ENCODE measurements around the gene GINS2.

GINS2 gene

DNA sequence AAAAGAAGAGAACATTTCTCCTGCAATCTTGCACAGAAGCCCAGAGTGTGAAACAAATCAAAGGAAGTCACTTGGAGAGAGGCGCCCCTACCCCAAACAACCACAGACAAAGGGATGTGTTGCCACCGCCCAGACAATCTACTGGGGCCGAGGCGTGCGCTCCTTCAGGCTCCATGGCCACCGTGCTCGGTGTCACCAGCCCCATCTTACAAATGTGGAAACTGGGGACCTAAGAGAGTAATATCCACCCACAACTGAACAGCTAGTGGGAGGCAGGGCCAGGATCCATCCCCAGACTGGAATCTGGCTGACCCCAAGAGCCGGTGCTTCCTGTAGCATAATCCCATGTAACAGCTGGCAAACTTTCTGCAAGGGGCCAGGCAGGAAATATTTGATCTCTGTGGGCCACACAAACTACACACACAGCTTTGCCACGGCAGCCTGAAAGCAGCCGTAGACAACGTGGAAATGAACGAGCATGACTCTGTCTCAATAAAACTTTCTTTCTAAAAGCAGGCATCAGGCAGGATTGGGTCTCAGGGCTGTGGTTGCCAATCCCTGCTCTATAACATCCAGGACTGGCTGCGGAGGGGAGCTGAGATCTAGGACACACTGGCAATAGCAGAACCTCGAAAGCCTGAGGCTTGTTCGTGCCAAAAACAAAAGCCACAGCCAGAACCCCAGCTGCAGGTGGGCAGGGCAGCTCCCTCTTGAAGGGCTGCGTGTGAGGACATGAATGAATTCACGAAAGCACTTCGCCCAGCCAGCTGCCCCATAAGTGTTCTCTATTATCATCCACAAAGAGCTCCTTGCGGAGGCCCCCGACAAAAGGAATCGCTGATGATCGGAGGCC lies 26.6 kb upstream of the GINS2 start:
- no peaks in the 10 kb centered on the region for H3K36me3 ChIP-seq (ENCODE audit: insufficient read depth, low read length)
- no peaks in the 10 kb centered on the region for H3F3A ChIP-seq (ENCODE audit: low read depth)
- H3K4me1 ChIP-seq (ENCODE audit: insufficient read depth, low read length, poor library complexity, severe bottlenecking): peaks cover 15% of the 10 kb centered on the region
- TF ChIP-seq, protein P1, sequence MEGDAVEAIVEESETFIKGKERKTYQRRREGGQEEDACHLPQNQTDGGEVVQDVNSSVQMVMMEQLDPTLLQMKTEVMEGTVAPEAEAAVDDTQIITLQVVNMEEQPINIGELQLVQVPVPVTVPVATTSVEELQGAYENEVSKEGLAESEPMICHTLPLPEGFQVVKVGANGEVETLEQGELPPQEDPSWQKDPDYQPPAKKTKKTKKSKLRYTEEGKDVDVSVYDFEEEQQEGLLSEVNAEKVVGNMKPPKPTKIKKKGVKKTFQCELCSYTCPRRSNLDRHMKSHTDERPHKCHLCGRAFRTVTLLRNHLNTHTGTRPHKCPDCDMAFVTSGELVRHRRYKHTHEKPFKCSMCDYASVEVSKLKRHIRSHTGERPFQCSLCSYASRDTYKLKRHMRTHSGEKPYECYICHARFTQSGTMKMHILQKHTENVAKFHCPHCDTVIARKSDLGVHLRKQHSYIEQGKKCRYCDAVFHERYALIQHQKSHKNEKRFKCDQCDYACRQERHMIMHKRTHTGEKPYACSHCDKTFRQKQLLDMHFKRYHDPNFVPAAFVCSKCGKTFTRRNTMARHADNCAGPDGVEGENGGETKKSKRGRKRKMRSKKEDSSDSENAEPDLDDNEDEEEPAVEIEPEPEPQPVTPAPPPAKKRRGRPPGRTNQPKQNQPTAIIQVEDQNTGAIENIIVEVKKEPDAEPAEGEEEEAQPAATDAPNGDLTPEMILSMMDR (conservative IDR thresholded peaks at IDR 0.05; ENCODE audit: low read length): no peak
- TF ChIP-seq EZH2phosphoT487 (IDR thresholded peaks at IDR 0.05; ENCODE audit: borderline replicate concordance): no peak
- no peaks in the 10 kb centered on the region for H3K79me2 ChIP-seq (ENCODE audit: insufficient read depth, low read length)
- H4K20me1 ChIP-seq (ENCODE audit: insufficient read depth, low read length, poor library complexity, severe bottlenecking): no peaks in the 10 kb centered on the region
- no peaks in the 10 kb centered on the region for H3K9me2 ChIP-seq (replicated peaks; ENCODE audit: low read depth, low read length)
- H2AFZ ChIP-seq (ENCODE audit: low read length): peak overlapping the region; percentile 68
- peak overlapping the region; percentile 13 for H3K4me3 ChIP-seq (ENCODE audit: low read length, poor library complexity, severe bottlenecking)
- H3K9ac ChIP-seq (ENCODE audit: low read depth, low read length, poor library complexity, severe bottlenecking): no peak overlapping the region
- H3K27me3 ChIP-seq (ENCODE audit: insufficient read depth, low read length, poor library complexity, severe bottlenecking): no peaks in the 10 kb centered on the region
- peak overlapping the region; percentile 52 for H3K4me2 ChIP-seq (ENCODE audit: low read depth, low read length, poor library complexity, severe bottlenecking)
- no peaks in the 10 kb centered on the region for H3K9me3 ChIP-seq (ENCODE audit: insufficient read depth, low read depth, low read length)

DNA sequence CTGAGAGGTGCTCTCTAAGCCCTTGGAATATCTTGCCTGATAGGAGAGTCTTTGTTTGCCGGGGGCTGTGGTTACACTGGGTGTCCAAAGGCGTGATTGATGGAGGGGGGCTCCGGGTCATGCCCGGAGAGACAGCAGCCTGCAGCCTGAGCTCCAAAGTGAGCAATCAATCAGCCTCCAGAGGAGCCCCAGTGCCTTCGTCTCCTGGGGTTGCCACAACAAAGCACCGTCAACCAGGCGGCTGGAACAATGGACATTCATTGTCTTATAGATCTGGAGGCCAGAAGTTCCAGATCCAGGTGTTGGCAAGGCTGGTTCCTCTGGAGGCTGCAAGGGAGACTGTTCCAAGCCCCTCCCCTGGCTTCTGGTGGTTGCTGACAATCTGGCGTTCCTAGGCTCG lies 24.0 kb upstream of the GINS2 start:
- no peak for TF ChIP-seq EZH2phosphoT487 (IDR thresholded peaks at IDR 0.05; ENCODE audit: borderline replicate concordance)
- TF ChIP-seq, protein P1 (conservative IDR thresholded peaks at IDR 0.05; ENCODE audit: low read length): no peak
- no peak overlapping the region for H2AFZ ChIP-seq (ENCODE audit: low read length)
- no peaks in the 10 kb centered on the region for H4K20me1 ChIP-seq (ENCODE audit: insufficient read depth, low read length, poor library complexity, severe bottlenecking)
- no peak overlapping the region for H3K4me2 ChIP-seq (ENCODE audit: low read depth, low read length, poor library complexity, severe bottlenecking)
- no peaks in the 10 kb centered on the region for H3F3A ChIP-seq (ENCODE audit: low read depth)
- no peak overlapping the region for H3K9ac ChIP-seq (ENCODE audit: low read depth, low read length, poor library complexity, severe bottlenecking)
- H3K9me2 ChIP-seq (replicated peaks; ENCODE audit: low read depth, low read length): no peaks in the 10 kb centered on the region
- H3K9me3 ChIP-seq (ENCODE audit: insufficient read depth, low read depth, low read length): no peaks in the 10 kb centered on the region
- no peaks in the 10 kb centered on the region for H3K36me3 ChIP-seq (ENCODE audit: insufficient read depth, low read length)
- no peaks in the 10 kb centered on the region for H3K79me2 ChIP-seq (ENCODE audit: insufficient read depth, low read length)
- no peak overlapping the region for H3K4me3 ChIP-seq (ENCODE audit: low read length, poor library complexity, severe bottlenecking)
- H3K27me3 ChIP-seq (ENCODE audit: insufficient read depth, low read length, poor library complexity, severe bottlenecking): no peaks in the 10 kb centered on the region
- peaks cover 15% of the 10 kb centered on the region for H3K4me1 ChIP-seq (ENCODE audit: insufficient read depth, low read length, poor library complexity, severe bottlenecking)

DNA sequence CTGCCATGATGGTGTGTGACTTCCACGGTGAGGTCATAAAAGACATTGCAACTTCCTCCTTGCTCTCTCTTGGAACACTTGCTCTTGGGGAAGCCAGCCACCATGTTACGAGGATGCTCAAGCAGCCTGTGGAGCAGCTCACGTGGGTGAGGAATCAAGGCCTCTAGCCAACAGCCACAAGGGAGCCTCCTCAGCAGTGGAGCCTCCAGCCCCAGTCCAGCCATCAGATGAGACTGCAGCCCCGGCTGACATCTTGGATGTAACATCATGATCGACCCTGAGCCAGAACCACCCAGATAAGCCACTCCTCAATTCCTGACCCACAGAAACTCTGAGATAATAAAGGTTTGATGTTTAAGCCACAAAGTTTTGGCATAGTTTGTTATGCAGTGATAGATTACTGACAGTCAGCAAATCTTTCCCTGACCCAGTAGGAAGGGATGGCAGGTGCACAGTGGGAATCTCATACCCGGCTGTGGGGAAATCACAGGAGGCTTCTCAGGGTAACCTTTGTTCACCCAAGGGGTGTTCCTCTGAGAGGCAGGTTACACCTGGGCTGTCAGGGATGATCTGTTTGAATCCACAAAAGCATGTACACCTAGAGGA lies 23.3 kb upstream of the GINS2 start:
- H3K4me3 ChIP-seq (ENCODE audit: low read length, poor library complexity, severe bottlenecking): no peak overlapping the region
- H2AFZ ChIP-seq (ENCODE audit: low read length): no peak overlapping the region
- H3K9me3 ChIP-seq (ENCODE audit: insufficient read depth, low read depth, low read length): no peaks in the 10 kb centered on the region
- no peak overlapping the region for H3K4me2 ChIP-seq (ENCODE audit: low read depth, low read length, poor library complexity, severe bottlenecking)
- no peaks in the 10 kb centered on the region for H3K36me3 ChIP-seq (ENCODE audit: insufficient read depth, low read length)
- H3F3A ChIP-seq (ENCODE audit: low read depth): no peaks in the 10 kb centered on the region
- H3K27me3 ChIP-seq (ENCODE audit: insufficient read depth, low read length, poor library complexity, severe bottlenecking): no peaks in the 10 kb centered on the region
- H4K20me1 ChIP-seq (ENCODE audit: insufficient read depth, low read length, poor library complexity, severe bottlenecking): no peaks in the 10 kb centered on the region
- H3K4me1 ChIP-seq (ENCODE audit: insufficient read depth, low read length, poor library complexity, severe bottlenecking): peaks cover 15% of the 10 kb centered on the region
- no peaks in the 10 kb centered on the region for H3K79me2 ChIP-seq (ENCODE audit: insufficient read depth, low read length)
- TF ChIP-seq, protein P1 (conservative IDR thresholded peaks at IDR 0.05; ENCODE audit: low read length): no peak
- TF ChIP-seq EZH2phosphoT487 (IDR thresholded peaks at IDR 0.05; ENCODE audit: borderline replicate concordance): no peak
- H3K9ac ChIP-seq (ENCODE audit: low read depth, low read length, poor library complexity, severe bottlenecking): no peak overlapping the region
- no peaks in the 10 kb centered on the region for H3K9me2 ChIP-seq (replicated peaks; ENCODE audit: low read depth, low read length)
